HCEC 1CT (cell line): ENCODE results near the gene DPP10.
"Not testable (repeated sequence)": the region's sequence is repeated elsewhere in the genome, so short reads cannot be mapped to it uniquely, and the experiment has no call there.

Experiments used
- DNase-seq: peaks from one replicate; pipeline ENCODE4 v3.0.0-alpha.2; 2017

DPP10 gene

DNA sequence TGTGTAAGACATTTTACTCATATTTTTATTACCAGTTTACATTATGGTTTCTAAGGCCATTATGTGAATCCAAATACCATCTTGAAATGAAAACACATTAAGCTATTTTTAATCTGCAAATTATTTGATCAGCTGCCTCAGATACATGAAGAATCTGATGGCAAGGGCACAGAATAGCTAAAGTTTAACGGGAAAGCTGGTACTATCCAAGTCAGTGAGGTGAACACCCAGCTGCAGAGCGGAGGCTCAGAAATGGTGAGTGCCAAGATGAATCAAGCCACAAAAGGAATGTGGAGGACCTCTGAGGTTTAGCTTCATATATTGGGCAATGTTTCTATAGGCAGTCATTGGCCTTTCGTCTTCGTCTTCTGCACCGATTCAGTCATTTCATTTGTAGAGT is 75.1 kb downstream of the DPP10 start:
- no peak for DNase-seq

DNA sequence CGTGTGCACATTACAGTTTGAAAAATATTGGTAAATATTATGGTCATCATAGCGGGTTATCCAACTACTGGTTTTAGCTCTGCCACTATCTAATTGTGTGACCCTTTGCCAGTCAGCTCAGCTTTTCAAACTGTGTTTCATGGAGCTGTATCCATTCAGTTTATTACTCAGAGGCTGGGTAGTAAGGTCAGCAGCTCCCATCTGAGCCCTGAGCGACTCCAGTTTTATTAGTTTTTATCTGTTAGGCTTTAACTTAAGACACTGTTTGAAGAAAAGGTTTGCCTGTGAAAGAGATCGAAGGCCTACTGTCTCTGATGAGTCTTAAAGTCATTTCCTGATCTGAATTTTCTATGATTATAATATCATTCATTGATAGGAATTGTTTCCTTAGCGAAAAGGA is 76.3 kb downstream of the DPP10 start:
- no peak for DNase-seq

DNA sequence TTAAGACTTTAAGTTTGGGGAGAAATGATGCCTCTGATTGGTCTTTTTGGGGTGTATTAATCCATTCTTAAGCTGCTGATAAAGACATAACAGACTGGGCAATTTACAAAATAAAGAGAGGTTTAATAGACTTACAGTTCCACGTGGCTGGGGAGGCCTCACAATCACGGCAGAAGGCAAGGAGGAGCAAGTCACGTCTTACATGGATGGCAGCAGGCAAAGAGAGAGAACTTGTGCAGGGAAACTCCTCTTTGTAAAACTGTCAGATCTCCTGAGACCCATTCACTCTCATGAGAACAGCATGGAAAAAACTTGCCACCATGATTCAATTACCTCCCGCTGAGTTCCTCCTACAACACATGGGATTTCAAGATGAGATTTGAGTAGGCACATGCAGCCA is 80.2 kb downstream of the DPP10 start:
- DNase-seq = not testable (repeated sequence)

DNA sequence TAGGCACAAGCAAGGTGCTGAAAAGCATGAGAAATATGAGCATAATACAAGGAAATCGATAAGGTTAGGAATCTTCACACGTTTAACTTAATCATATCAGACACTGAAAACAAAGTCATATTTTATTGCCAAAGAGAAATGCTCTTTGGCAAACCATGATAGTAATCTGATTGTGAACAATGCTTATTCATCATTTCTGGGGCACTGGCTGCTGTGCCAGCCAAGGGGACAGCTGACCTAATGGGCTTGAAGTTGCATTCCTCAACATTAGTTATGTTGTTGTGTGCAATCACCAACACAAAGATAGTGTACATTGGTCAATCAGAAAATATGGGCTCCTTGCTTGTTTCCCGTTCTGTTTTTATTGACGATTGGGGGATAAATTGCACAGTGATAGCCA is 83.5 kb downstream of the DPP10 start:
- DNase-seq = no peak

DNA sequence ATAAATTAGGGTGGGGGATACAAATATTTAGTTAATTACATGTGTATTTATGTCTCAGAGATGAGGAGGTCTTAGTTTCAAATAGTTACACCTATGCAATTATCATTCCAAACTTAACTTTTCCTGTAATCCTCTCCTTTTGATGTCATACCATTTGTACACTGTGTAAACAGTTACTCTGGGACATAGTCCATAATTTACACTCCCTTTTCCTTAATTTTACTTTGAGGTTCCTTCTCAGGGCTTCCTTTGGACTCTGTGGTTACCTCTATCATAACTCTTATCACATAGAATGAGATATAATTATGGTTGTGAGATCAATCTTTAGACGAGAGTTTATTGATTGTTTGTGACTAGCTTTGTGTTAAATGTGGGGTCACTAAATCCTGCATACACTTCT is 84.4 kb downstream of the DPP10 start:
- no peak for DNase-seq

DNA sequence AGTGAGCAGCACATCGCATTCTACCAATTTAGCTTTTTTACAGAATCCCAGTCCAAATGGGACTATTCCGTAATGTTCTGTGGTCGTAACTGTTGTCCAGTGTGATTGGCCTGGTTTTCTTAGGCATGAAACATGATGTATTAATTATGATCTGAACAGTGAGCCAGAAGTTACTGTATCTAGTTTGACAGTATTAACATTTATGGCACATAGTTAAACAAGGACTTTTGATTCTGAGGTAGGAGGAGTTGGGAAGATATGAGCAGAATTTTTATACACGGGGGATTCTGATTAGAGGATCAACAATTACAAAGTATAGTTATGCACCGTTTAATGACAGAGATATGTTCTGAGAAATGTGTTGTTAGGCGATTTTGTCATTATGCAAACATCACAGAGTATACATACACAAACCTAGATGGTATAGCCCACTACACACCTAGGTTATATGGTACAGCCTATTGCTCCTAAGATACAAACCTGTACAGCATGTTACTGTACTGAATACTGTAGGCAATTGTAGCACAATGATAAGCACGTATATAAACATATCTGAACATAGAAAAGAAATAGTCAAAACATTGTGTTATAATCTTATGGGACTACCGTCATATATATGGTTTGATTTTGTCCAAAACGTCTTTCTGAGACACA is 85.0 kb downstream of the DPP10 start:
- DNase-seq = no peak

DNA sequence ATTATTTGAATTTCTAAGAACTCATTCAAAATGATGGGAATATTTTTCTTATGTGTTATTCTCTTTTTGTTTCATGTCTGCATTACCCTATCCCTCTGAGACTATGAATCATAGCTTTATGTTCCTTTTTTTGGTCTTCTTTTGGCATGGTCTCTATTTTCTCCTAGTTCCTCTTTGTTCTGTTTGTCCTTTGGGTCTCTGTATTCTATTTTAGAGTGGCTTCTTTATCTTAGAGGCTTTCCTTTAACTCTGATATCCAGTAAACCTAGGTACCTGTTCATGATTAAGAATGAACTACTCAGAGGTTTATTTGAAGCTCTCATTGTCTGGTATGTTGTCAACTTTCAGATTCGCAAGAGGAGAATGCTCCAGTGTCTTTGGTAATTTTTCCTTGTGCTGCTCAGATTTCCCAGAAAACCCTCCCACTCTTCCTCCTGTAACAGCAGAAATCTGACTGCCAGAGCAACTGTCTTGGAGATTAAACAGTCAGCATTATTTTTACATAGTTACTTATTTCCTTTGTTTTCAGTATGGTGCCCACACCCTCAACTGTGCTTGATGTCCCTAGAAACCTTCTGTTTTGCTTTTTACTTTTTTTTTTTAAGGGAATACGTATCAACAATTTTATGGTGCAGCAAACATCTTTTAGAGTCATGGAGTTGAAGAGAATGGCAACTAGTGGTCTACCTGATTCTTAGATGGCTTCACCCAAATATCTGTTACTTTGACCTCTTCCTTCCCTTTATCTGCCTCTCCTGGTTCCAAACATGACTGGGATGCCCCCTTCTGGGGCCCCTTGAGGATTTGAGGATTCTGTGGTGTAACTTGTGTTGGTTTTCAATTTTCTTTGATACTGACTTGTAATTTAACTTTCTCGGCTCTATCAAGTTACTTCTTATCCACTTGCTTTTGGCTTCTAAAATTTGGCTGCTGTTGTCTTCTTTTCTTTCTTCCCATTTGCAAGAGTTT is 92.0 kb downstream of the DPP10 start:
- no peak for DNase-seq

DNA sequence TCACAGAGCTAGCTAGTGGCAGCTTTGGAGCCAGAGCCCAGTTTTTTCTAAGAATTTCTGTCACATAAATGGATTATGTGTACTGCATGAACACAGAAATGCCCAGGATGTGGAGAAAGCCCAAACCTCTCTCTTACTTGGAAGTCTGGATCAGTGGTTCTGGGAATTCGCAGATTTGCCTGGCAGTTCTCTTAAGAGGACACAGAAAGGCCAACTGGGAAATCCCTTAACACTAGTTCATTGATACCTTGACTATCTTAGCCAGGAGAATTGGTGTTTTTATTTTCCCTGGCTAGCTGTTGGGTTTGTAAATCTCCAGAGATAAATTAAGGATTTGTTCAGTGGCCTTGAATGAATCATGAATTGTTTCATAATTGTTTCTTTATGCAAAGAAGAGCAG is 95.3 kb downstream of the DPP10 start:
- DNase-seq = no peak

DNA sequence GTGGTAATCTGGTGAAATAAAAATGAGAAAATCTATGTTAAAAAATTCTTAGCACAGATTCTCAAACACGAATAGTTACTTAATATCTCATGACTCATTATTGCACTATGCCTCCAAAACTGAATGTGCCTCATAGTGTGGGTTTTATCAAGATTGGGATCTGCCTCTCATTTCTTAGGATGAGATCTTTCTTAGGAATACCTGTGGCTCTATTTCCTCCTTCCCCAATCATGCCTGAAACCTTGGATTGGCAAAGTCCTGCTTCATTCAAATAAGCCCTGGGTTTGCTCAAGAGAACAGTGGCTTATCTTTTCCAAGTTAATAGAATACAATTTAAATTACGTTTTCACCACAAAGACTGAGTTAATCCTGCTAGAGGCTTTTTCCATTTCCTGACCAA is 100.3 kb downstream of the DPP10 start:
- DNase-seq = no peak

DNA sequence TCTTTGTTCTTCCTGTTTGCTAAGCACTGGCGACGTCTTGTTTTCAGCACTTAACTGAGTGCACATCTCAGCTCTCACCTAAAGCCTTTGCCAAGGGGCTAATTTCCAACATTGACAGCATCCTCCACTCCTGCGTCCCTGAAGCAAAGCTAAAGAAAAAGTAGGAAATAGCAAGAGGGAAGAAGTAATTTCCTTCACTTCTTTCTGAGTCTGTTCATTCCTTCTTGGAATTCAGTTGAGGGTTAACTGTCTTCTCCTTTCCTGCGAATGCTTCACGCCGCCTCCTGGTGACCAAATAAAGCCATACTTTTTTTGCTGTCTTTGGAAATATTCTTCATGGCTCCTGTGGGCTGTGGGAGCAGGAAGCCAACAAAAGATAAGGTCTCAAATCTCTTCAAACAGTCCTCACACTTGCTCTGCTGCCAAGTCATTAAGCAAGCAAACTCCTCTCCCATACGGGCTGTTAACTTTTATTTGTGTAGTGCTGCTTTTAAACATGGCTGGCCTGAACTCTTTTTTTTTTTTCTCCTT is 100.9 kb downstream of the DPP10 start:
- no peak for DNase-seq

DNA sequence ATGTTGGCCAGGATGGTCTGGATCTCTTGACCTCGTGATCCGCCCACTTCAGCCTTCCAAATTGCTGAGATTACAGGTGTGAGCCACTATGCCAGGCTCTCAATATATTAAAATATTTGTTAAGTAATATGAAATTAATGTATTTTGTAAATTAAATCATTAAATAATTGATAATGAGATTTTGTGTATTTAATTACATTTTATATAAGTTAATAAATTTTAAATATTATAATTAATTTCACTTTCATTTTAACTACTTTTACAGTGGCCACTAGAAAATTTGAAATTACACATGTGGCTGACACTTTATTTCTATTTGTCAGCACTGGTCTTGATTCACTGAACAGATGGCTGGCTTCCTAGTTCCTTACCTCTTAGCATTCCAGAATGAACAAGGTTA is 102.6 kb downstream of the DPP10 start:
- no peak for DNase-seq

DNA sequence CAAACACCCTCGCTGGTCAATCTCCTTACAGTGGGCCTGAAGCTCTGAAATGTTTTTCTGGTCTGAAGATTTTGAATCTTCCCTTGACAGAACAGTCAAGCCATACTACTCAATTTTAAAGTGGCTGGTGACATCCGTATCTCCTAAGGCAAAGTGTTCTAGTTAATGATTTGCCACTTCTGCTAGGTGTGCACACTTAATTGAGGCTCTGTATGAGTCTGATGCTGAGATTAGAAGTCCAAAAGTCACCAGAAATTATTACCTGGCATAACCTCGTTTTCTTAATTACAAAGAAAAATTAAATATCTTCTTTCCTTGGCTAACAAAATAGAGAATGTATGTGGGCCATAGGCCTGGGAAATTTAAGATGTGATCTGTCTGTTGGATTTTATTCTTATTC is 104.1 kb downstream of the DPP10 start:
- DNase-seq = no peak

DNA sequence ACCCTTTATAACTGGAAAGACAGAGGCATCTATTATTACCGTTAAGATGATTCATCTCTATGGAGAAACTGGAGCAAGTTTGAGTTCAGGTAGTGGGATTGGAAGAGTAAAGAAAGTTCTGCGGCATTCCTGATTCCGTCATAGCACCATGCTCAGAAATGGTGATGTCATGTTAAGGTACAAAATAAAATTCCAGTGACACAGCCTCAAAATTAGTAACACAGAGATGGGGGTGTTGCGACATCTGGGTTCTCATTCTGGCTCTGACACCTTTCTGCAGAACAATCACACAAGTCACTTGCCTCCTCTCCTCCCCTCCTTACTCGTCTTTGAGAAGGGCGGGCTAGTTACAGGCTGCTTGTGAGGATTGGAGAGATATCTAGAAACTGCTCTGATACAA is 105.7 kb downstream of the DPP10 start:
- no peak for DNase-seq

DNA sequence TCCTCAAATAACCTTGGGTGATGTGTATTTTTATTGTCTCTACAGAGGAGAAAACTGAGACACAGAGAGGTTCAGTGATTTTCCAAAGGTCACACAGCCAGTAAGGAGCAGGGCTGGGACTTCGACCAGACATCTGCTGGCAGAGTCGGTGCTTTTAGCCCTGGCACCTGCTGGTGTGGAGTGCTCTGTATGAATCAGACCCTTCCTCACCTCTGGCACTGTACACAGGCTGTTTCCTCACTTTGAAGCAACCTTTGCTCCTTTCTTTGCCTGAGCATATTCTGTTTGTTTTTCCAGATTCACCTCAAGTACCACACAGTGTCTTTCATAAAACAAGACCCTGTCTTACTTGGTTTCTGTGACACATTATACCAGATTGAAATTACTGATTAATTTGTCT is 107.9 kb downstream of the DPP10 start:
- DNase-seq = no peak

DNA sequence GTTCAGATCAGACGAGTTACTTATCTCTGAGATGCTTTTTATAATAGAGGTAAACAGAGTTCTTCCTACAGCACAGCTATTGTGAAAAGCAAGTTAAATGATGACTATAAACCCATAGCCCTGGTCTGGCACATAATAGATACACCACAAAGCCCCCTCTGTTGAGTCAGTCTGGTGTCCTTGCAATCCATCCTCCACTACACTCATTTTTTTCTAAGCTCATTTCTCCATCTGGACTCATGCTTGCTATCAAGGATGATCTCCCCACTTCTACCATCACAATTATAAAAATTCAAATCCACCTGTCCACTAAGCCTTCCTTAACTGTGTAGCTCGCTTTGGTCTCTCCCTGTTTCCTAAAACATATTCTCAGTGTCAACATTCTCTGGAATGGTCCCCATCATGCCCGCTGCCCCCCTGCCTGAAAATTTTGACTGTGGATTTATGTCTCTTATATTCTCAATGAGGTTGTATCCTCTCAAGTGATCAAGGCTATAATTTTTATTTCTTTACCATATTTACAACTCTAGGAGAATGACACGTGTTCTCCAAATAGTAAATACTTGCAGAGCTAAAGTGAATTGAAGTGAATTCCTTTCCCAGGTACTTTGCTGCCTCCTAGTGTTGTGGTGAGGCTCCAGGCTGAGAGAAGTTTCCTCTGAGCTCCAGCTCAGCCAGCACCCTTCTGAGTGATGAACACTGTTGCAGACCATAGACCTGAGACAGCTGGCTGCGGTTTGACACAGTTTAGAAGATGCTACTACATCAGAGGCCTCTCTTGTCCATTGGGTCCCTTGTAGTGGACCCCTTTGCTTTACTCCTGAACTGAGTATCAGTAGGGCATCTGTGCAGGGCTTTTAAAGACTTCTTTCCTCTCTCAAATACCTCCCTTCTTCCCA is 108.7 kb downstream of the DPP10 start:
- DNase-seq = no peak

DNA sequence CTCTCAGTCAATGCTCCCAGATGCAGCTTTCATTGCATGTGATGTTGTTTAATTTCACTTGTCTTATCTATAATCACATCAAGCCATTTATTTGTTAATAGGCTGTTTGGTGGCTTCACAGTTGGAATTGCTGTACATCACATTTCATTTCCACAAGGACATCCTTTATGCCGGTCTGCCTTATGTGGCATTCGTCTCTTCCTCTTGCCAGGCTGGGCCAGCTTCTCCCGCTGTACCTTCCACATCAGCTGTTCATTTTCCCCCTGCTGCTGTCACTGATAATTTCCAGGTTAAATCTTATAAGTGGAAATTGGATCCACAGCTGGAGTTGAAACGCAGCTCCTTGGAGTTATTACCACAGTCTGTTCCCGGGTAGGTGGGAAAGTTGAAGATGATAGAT is 110.6 kb downstream of the DPP10 start:
- DNase-seq = no peak

DNA sequence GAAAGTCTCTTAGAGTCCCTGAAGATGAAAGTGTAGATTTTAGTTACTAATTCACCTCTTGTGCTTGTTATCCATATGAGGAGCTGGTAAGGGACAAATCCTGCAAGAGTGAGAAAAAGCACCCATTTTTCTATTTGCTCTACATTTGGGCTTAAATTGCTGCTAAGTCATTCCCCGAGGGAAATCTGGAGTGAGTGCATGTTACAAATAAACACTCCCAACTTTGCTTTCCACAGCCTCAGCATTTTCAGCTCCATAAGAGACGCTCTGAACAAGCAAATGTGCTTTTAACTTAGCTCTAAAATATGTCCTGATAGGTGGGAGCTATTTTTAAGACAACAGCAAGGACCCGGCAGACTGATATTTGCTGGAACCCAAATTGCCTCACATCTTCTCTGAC is 126.7 kb downstream of the DPP10 start:
- DNase-seq = no peak

DNA sequence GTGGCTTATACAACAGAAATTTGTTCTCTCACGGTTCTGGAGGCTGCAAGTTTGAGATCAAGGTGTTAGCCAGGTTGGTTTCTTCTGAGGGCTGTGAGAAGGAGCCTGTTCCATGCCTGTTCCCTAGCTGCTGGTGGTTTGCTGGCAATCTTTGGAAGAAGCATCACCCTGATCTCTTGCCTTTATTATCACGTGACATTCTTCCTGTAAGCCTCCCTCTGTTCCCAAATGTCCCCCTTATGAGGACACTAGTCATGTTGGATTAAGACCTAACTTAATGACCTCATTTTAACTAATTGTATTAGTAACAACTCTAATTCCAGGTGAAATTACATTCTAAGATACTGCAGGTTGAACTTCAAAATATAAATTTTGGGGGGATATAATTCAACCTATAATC is 135.2 kb downstream of the DPP10 start:
- no peak for DNase-seq

DNA sequence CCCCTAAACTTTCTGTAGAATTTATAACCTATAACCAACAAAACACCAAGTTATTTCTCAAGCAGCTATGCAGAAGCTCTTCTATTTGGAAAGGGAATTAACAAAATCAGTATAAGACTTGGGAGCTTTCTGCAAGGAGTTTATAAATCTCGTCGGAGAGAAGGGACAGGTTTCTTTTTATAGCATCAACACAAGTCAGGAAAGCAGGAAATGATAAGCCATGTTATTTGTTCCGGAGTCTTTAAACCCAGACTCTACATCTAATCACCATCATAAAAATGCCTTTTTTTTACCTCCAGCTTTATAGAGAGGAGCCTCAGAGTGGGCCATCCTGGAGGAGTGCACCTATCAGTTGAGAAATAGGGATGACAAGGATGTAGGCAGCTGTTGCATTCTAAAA is 137.1 kb downstream of the DPP10 start:
- DNase-seq = no peak

DNA sequence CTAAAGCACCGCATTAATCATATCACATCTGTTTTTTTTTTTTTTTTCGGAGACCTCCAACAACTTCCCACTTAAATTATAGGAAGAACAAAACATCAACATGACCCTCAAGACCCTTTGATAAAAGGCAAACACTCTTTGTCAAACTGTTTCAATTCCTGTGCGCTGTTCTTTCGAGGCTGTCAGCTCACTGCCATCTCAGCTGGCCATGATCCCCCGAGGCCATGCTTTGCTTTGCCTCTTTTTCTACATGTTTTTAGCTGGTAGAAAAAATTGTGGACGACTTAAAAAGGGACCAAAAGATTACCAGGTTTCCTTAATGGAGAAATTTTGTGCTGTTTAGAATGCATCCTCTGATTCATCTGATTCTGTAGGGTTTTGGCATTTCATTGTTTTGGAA is 138.2 kb downstream of the DPP10 start:
- no peak for DNase-seq

DNA sequence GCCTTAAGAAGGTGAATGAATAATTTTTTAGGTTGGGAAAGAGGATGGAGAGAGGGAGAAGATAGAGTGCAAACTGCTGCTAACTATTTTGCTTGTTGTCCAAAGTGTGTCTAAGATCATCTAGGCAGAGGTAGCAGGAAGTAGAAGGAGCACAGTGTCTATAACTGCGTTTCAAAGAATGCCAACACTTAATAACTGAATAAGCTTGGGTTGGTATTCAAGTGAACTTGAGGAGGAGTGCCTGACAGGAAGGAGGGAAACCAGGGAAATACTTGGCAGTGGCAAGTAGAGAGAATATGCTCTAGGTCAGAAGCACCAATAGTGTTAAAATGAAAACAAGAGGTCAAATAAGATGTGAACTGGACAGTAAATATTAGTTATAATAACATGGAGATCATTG is 155.9 kb downstream of the DPP10 start:
- no peak for DNase-seq

DNA sequence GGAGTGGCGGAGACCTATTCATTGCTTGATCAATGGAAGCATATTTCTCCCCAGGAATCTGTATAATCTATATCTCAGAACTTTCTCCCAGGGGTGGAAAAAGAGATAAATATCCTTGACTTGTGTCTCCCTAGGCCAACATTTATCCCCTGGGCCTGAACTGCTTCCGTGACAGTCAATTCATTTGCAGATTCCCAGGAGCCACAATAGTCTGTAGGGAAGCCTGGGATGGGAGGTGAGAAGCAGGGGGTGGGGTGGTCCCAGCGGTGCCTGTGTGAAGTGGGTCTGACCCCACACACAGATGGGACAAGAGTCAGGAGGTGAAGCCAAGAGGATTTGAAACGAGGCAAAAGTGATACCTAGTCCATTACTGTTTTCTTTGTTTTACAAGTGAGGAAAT is 166.8 kb downstream of the DPP10 start:
- DNase-seq = no peak

DNA sequence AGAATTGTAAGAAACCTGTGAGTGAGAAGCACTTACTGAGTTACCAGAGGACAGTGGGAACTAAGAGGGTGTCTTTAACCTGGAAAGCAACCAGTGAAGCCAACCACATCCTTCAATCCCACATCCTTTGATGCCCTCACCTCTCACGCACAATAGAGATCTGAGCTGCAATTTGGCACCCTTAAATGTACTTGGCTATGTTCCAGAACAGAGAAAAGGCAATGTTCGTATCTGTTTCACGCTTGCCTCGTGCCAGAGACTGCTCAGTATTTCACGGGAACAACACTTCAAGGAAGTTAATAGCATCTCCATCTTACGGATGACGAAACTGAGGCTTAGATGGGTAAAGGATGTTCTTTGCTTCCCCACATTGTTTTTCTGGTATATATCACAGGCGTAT is 167.4 kb downstream of the DPP10 start:
- DNase-seq = no peak
